Epithelial cell of umbilical artery (primary cell): ENCODE data around the gene MIS12. TPM values are rescaled to one million over a fixed set of nuclear protein-coding genes. Genes with fewer than 3 reads are reported as not detected.

Experiments used
- total RNA-seq: library from RNA; depleted of rRNA; stranded (reverse); fragments of >200 nt; gene quantifications from 2 replicates; pipeline ENCODE4 v1.2.3, GENCODE V29; 2014

The MIS12 gene
- total RNA-seq, result 23.4 and 24.0 TPM in 2 replicates

GRCh38 chr17:5486206-5487124 lies at the start of gene MIS12:
TSS of gene MIS12 (plus strand) at chr17:5486566. CDS start at chr17:5488863, 2,297 bp downstream.

GRCh38 chr17:5438716-5439445 lies 47.5 kb upstream of the MIS12 start, which contains the start of gene C1QBP:
TSS of gene C1QBP (minus strand) at chr17:5439155. CDS start at chr17:5439073, 82 bp downstream.

GRCh38 chr17:5485270-5486205 lies 828 bp upstream of the MIS12 start, which contains the start of gene DERL2:
TSS of gene DERL2 (minus strand) at chr17:5486178. CDS start at chr17:5486161, 17 bp downstream.

Other genes starting within 250 kb of the MIS12 start
- 48.1 and 55.5 TPM in 2 replicates for gene RABEP1, start 204.3 kb upstream of the MIS12 start, total RNA-seq
- 72.9 and 128 TPM in 2 replicates for gene NUP88, start 66.9 kb upstream of the MIS12 start, total RNA-seq
- gene RPAIN, start 66.4 kb upstream of the MIS12 start, total RNA-seq, result 80.9 and 83.0 TPM in 2 replicates
- 424 and 458 TPM in 2 replicates for gene C1QBP, start 47.4 kb upstream of the MIS12 start, total RNA-seq
- 12.5 and 15.3 TPM in 2 replicates for gene DHX33, start 17.6 kb upstream of the MIS12 start, total RNA-seq
- 27.6 and 37.1 TPM in 2 replicates for gene DERL2, start 388 bp upstream of the MIS12 start, total RNA-seq
- 18.7 and 20.5 TPM in 2 replicates for gene NLRP1, start 97.9 kb downstream of the MIS12 start, total RNA-seq